ENCODE results near the gene SDC3.
"Not testable (repeated sequence)": the region's sequence is repeated elsewhere in the genome, so short reads cannot be mapped to it uniquely, and the experiment has no call there.

SDC3 gene

DNA sequence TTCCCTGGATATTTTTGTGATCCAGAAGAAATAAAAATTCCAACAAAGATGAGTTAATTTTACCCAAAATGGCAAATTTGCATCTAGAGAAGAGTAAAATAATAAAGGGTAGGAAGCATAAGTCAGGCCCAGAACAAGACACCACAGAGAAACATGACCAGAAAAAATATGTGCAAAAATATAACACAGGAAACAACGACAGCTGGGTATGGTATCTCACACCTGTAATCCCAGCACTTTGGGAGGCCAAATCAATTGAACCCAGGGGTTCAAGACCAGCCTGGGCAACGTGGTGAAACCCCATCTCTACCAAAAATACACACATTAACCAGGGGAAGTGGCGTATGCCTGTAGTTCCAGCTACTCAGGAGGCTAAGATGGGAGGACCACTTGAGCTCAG lies 39.7 kb upstream of the SDC3 start:
- Histone ChIP-seq H3K4me1 (no peaks in the 10 kb centered on the region), H3K9me3 (replicated peaks in 1 of 11) (no peaks in the 10 kb centered on the region), H3K9ac (no peak overlapping the region), H3K4me3 (no peak overlapping the region), H3K4me2 (no peak overlapping the region), H3K27me3 (no peaks in the 10 kb centered on the region), H4K20me1 (peaks cover 70 to 93% (median 86%) of the 10 kb centered on the region in 11 experiments), H3K36me3 (peaks cover 91 to 98% (median 94%) of the 10 kb centered on the region in 11 experiments), H3K27ac (no peak overlapping the region)
- TF ChIP-seq Cebpa-rat (IDR thresholded peaks at IDR 0.05), result no peak

DNA sequence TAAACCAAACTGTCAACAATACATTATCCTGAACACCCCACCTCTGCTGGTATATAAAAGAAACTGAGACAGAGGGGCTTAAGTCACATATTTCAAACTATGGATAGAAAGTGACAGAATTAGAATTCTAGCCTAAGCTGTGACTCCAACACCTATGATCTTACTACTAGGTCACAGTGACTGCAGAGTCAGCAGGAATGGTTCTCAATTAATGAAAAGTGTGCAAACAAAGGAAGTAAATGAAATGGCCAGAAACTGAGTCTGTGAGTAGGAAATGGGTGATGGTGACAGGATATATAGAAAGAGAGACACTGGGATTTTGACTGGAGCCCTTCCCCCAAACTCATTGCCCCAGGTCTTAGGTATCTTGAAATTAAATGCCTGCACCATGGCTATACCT lies 38.7 kb upstream of the SDC3 start:
- Histone ChIP-seq H3K4me3 (no peak overlapping the region), H4K20me1 (peaks cover 76 to 95% (median 89%) of the 10 kb centered on the region in 11 experiments), H3K4me2 (no peak overlapping the region), H3K27me3 (no peaks in the 10 kb centered on the region), H3K36me3 (peaks cover 93 to 99% (median 96%) of the 10 kb centered on the region in 11 experiments), H3K9me3 (replicated peaks in 1 of 11) (no peaks in the 10 kb centered on the region), H3K27ac (no peak overlapping the region), H3K9ac (no peak overlapping the region), H3K4me1 (no peaks in the 10 kb centered on the region)
- TF ChIP-seq Cebpa-rat (IDR thresholded peaks at IDR 0.05), result no peak

DNA sequence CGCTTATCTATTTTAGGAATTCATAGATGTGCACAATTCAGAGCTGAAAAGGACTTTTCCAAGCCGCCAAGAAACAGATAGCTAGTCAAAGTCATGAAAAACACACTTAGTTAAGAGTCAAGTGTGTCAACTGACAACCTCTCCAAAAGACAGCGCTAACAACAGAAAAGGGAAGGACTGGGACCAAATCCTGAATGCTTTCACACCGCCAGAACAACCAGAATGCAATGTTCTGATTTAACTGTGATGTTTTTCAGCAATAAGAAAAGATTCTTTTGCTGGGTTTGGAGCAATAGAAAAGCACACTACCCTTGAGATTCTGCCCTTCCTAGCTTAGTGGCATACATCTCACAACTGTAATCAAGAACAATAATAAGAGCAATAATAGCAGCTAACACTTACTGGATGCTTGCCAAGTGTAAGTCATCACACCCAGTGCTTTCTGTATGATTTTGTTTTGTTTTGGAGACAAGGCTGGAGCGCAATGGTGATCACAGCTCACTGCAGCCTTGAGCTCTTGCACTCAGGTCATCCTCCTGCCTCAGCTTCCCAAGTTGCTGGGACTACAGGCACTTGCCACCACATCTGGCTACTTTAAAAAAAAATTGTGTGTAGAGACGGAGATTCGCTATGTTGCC lies 33.9 kb upstream of the SDC3 start:
- H3K9me3 ChIP-seq (replicated peaks in 1 of 11), result no peaks in the 10 kb centered on the region
- peaks cover 0 to 11% (median 0%) of the 10 kb centered on the region in 10 experiments; a peak in 2 of 20 replicates for H3K4me1 ChIP-seq
- H3K36me3 ChIP-seq, result peaks cover 98 to 100% (median 100%) of the 10 kb centered on the region in 11 experiments

DNA sequence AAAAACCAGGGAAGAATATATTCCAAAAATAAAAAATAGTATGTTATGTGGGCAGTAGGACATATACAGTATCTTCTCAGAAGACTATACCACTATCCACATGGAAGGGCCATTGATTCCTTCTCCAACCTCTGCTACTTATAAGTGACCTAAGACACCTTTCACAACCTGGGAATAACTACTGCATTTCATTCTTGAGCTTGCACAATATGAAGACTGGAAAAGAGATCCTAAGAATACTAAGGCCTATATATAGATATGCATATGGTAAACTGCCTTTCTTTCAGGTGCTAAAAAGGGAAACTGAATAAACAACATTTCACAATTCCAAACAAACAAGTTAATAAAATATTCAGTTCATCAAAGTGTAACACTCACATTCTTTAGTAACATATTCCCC lies 32.0 kb upstream of the SDC3 start:
- H3K36me3 ChIP-seq, result peaks cover 94 to 98% (median 95%) of the 10 kb centered on the region in 11 experiments
- peaks cover 0 to 11% (median 0%) of the 10 kb centered on the region in 10 experiments; a peak in 2 of 20 replicates for H3K4me1 ChIP-seq
- H4K20me1 ChIP-seq, result peaks cover 33 to 95% (median 84%) of the 10 kb centered on the region in 11 experiments; a peak in 21 of 22 replicates
- no peak overlapping the region for H3K9ac ChIP-seq
- H3K27ac ChIP-seq, result no peak overlapping the region
- no peaks in the 10 kb centered on the region for H3K9me3 ChIP-seq (replicated peaks in 1 of 11)
- no peak for TF ChIP-seq Cebpa-rat (IDR thresholded peaks at IDR 0.05)
- no peak overlapping the region for H3K4me3 ChIP-seq
- no peak overlapping the region for H3K4me2 ChIP-seq
- H3K27me3 ChIP-seq, result no peaks in the 10 kb centered on the region

More for the DNA sequence above, 33.9 kb upstream of the SDC3 start:
- no peaks in the 10 kb centered on the region for H3K27me3 ChIP-seq
- H3K4me3 ChIP-seq, result no peak overlapping the region
- peaks cover 42 to 100% (median 85%) of the 10 kb centered on the region in 11 experiments; a peak in 21 of 22 replicates for H4K20me1 ChIP-seq
- TF ChIP-seq Cebpa-rat (IDR thresholded peaks at IDR 0.05), result no peak
- no peak overlapping the region for H3K9ac ChIP-seq
- H3K4me2 ChIP-seq, result no peak overlapping the region
- H3K27ac ChIP-seq, result no peak overlapping the region

DNA sequence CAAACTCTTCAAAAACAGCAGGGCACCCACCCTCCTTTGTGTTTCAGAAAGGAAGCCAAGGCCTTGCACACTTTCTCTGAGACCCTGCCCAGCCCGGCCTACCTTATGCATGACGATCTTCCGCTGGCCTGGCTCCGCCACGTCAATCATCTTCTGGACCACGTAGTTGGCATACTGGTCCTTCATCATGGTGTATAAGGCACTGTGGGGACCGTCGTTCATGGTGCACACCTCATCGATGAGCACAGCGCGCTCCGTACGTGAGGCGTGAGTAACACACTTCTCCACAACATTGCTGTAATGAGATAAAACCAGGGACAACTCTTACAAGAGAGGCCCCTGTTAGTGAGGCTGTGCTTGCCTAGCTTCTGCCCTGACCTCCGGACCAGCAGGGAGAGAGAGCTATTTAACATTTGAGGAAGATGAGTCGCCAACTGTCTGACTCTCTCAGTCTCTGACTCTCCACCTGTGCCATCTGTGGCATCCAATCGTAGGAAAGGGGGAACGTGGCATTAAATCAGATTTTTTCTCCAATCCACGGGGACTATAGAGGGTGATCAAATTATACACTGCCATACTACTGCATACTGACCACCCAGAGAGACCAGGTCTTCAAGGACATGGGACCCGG lies 28.1 kb upstream of the SDC3 start:
- H3K4me1 ChIP-seq, result peaks cover 0 to 11% (median 0%) of the 10 kb centered on the region in 10 experiments; a peak in 2 of 20 replicates
- H3K9ac ChIP-seq, result no peak overlapping the region
- H3K4me2 ChIP-seq, result no peak overlapping the region
- no peak overlapping the region for H3K4me3 ChIP-seq
- TF ChIP-seq Cebpa-rat (IDR thresholded peaks at IDR 0.05), result no peak
- no peaks in the 10 kb centered on the region for H3K27me3 ChIP-seq
- peaks cover 86 to 98% (median 95%) of the 10 kb centered on the region in 11 experiments for H3K36me3 ChIP-seq
- H4K20me1 ChIP-seq, result peaks cover 12 to 90% (median 75%) of the 10 kb centered on the region in 11 experiments; a peak in 21 of 22 replicates
- no peaks in the 10 kb centered on the region for H3K9me3 ChIP-seq (replicated peaks in 1 of 11)
- H3K27ac ChIP-seq, result no peak overlapping the region

DNA sequence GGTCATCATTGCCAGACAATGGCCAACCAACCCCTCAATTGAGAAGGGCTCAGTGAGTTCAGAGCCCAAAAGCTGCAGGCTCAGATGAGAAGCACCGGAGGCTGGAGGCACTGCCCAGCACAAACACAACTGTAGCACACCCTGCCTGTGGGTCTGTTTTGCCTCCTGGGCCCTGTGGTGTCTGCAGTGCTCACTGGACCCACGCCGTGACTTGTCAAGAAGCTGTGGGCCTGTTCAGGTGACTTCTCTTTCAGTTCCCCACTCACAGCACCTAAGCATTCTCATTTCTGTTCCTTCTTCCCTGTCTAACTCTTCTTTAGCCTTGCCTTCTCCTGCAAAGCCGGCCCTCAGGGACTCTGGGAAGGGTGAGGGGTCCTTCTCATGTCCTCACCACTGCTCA lies 27.2 kb upstream of the SDC3 start:
- peaks cover 0 to 12% (median 0%) of the 10 kb centered on the region in 10 experiments; a peak in 5 of 20 replicates for H3K4me1 ChIP-seq
- H3K36me3 ChIP-seq, result peaks cover 81 to 98% (median 92%) of the 10 kb centered on the region in 11 experiments
- H3K9me3 ChIP-seq (replicated peaks in 1 of 11); H3K27me3 ChIP-seq; H3K4me2 ChIP-seq; H3K4me3 ChIP-seq; H3K27ac ChIP-seq; H3K9ac ChIP-seq: not testable (repeated sequence)
- peaks cover 8 to 90% (median 76%) of the 10 kb centered on the region in 11 experiments; a peak in 21 of 22 replicates for H4K20me1 ChIP-seq

DNA sequence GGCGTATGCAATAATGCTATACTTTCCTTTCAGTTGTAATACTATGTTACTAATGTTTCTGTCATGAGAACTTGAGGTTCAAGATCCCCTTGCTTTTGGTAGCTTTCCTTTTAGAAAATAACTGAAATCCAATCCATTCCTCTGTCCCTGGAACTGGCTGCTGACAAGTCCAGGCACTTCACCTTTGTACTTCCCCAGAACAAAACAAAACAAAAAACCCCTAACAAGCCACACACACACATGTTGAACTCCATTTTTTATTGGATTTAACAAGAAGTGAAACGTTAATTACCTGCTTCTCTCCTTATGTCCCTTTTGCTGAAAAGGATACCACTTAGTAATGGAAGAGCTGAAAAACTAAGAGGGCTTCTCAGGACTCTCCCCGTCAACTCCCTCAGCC lies 26.1 kb upstream of the SDC3 start:
- Histone ChIP-seq H3K36me3 (peaks cover 72 to 90% (median 84%) of the 10 kb centered on the region in 11 experiments), H3K4me2 (no peak overlapping the region), H3K27ac (no peak overlapping the region), H3K9ac (no peak overlapping the region), H3K27me3 (no peaks in the 10 kb centered on the region), H3K4me1 (peaks cover 0 to 24% (median 0%) of the 10 kb centered on the region in 10 experiments; a peak in 6 of 20 replicates), H3K4me3 (no peak overlapping the region), H3K9me3 (replicated peaks in 1 of 11) (no peaks in the 10 kb centered on the region), H4K20me1 (peaks cover 8 to 90% (median 76%) of the 10 kb centered on the region in 11 experiments; a peak in 21 of 22 replicates)
- no peak for TF ChIP-seq Cebpa-rat (IDR thresholded peaks at IDR 0.05)

DNA sequence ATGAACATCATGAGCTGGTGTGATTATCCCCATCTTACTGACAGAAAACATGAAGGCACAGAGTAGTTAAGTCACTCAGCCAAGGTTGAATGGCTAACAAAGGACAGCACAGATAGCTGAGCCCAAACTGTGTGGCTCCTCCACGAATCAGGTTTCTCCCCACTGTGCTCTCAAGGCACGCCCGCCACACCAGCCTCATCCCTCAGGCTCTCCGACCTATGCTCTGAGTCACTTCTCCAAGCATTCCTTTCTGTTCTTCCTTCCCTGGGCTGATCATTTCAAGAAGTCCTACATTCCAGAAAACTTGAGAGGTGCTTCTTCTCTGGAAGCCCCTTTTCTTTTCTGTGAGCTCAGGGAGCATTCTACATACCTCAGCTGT lies 25.3 kb upstream of the SDC3 start:
- Histone ChIP-seq H3K36me3 (peaks cover 64 to 83% (median 77%) of the 10 kb centered on the region in 11 experiments), H4K20me1 (peaks cover 8 to 89% (median 76%) of the 10 kb centered on the region in 11 experiments; a peak in 21 of 22 replicates), H3K27me3 (no peaks in the 10 kb centered on the region), H3K9me3 (replicated peaks in 1 of 11) (no peaks in the 10 kb centered on the region), H3K4me3 (no peak overlapping the region), H3K4me1 (peaks cover 0 to 31% (median 2%) of the 10 kb centered on the region in 10 experiments; a peak in 9 of 20 replicates), H3K4me2 (no peak overlapping the region), H3K27ac (no peak overlapping the region), H3K9ac (no peak overlapping the region)
- TF ChIP-seq Cebpa-rat (IDR thresholded peaks at IDR 0.05), result no peak

DNA sequence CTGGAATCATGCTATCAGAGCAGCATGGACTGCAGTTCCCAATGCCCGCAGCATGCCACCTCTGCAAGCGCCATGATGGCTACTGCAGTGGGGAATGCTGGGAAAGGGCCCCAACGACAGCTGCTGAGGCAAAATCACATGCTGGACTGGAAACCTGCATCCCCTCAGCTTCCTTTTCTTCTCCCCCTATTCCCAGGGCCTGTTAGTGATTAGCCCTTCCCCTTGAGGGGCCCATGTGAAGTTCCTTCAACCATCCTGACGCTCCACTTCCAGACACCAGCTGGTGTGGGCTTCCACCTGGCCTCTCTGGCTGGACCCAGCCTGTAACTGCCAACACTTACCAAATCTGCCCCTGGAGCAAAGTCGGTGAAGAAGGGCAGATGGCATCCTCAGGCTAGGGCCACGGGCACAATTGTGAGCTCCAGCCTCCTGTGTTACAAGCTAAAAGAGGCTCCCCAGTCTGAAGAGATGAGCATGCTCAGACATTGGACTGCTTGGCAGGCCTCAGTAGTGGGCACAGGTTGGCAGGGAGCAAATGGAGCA lies 22.1 kb upstream of the SDC3 start:
- Histone ChIP-seq H3K9me3 (replicated peaks in 1 of 11) (no peaks in the 10 kb centered on the region), H3K4me1 (peaks cover 0 to 50% (median 4%) of the 10 kb centered on the region in 10 experiments; a peak in 9 of 20 replicates), H3K9ac (peak overlapping the region in 2 of 11 experiments; percentile 21 to 53; a peak in 4 of 22 replicates), H3K36me3 (peaks cover 36 to 53% (median 48%) of the 10 kb centered on the region in 11 experiments), H3K4me2 (peak overlapping the region in 2 of 11 experiments; percentile 1 to 22; a peak in 2 of 22 replicates), H3K27me3 (no peaks in the 10 kb centered on the region), H3K4me3 (no peak overlapping the region), H4K20me1 (peaks cover 0 to 64% (median 52%) of the 10 kb centered on the region in 11 experiments; a peak in 20 of 22 replicates), H3K27ac (peak overlapping the region in 1 of 11 experiments; percentile 42; a peak in 3 of 22 replicates)
- no peak for TF ChIP-seq Cebpa-rat (IDR thresholded peaks at IDR 0.05)
